ENCODE results near the gene ACADSB.

ACADSB gene

GRCh38 chr10:123008355-123009104 lies at the start of gene ACADSB, which contains the start of gene IKZF5:
Gene ACADSB, plus strand, starts transcription at chr10:123009006. Its CDS starts 24 bp downstream, at chr10:123009030.
Gene IKZF5, minus strand, starts transcription at chr10:123008795. Its CDS starts 10,170 bp downstream, at chr10:122998625.
- peak; percentile 94 for DNase-seq (ENCODE audit: low spot score)

- DNase-seq (ENCODE audit: low spot score): no peak
Observed at GRCh38 chr10:122962405-122962804, 46.4 kb upstream of the ACADSB start.

GRCh38 chr10:122966879-122967278 lies 41.9 kb upstream of the ACADSB start:
- no peak for DNase-seq (ENCODE audit: low spot score)

- no peak for DNase-seq (ENCODE audit: low spot score)
Observed at GRCh38 chr10:122968698-122969097, 40.1 kb upstream of the ACADSB start.

GRCh38 chr10:122974023-122974422 lies 34.8 kb upstream of the ACADSB start:
- no peak for DNase-seq (ENCODE audit: low spot score)

GRCh38 chr10:122974543-122975064 lies 34.2 kb upstream of the ACADSB start:
- no peak for DNase-seq (ENCODE audit: low spot score)

GRCh38 chr10:122980209-122981065 lies 28.4 kb upstream of the ACADSB start, which contains the start of gene PSTK:
Gene PSTK, plus strand, starts transcription at chr10:122980401. Its CDS starts 79 bp downstream, at chr10:122980480.
- DNase-seq (ENCODE audit: low spot score): peak; percentile 74

GRCh38 chr10:122981066-122981464 lies 27.7 kb upstream of the ACADSB start:
- peak; percentile 37 for DNase-seq (ENCODE audit: low spot score)

GRCh38 chr10:122983898-122984297 lies 24.9 kb upstream of the ACADSB start:
- DNase-seq (ENCODE audit: low spot score): no peak

- DNase-seq (ENCODE audit: low spot score): no peak
Observed at GRCh38 chr10:122984708-122985107, 24.1 kb upstream of the ACADSB start.

GRCh38 chr10:122986335-122986734 lies 22.5 kb upstream of the ACADSB start:
- DNase-seq (ENCODE audit: low spot score): no peak

GRCh38 chr10:122988501-122988900 lies 20.3 kb upstream of the ACADSB start:
- no peak for DNase-seq (ENCODE audit: low spot score)

GRCh38 chr10:122990278-122990677 lies 18.5 kb upstream of the ACADSB start:
- no peak for DNase-seq (ENCODE audit: low spot score)

GRCh38 chr10:122992031-122992585 lies 16.7 kb upstream of the ACADSB start:
- DNase-seq (ENCODE audit: low spot score): no peak

GRCh38 chr10:122993797-122994336 lies 14.9 kb upstream of the ACADSB start:
- no peak for DNase-seq (ENCODE audit: low spot score)

- DNase-seq (ENCODE audit: low spot score): no peak
Observed at GRCh38 chr10:122995936-122996335, 12.9 kb upstream of the ACADSB start.

GRCh38 chr10:122997864-122998263 lies 10.9 kb upstream of the ACADSB start:
- DNase-seq (ENCODE audit: low spot score): no peak

GRCh38 chr10:122998360-122998917 lies 10.4 kb upstream of the ACADSB start:
- DNase-seq (ENCODE audit: low spot score): no peak

- no peak for DNase-seq (ENCODE audit: low spot score)
Observed at GRCh38 chr10:122998934-122999333, 9.9 kb upstream of the ACADSB start.

GRCh38 chr10:122999347-122999746 lies 9.5 kb upstream of the ACADSB start:
- DNase-seq (ENCODE audit: low spot score): no peak

GRCh38 chr10:123000155-123000554 lies 8.7 kb upstream of the ACADSB start:
- no peak for DNase-seq (ENCODE audit: low spot score)

- no peak for DNase-seq (ENCODE audit: low spot score)
Observed at GRCh38 chr10:123001370-123001769, 7.4 kb upstream of the ACADSB start.

Data from HuH-7.5 (cell line).